K562 (cell line): ENCODE results near the gene MYL5. TPM values are rescaled to one million over a fixed set of nuclear protein-coding genes. Genes with fewer than 3 reads are reported as not detected.

ENCODE experiments used
- ATAC-seq: fragments of 200-7000 bp; cut with Tn5 transposase; 3 replicates; pipeline ENCODE4 v1.9.1; 2020; ENCODE audit warnings: moderate library complexity
- BruUV-seq: library from RNA; stranded (reverse); fragments of 400-500 nt; replicated peaks from 2 replicates; lab custom pipeline; 2021; lab: Mats Ljungman, UMichigan
- CTCF ChIA-PET: fragments of 300-600 bp; formaldehyde crosslinking; extraction: SDS; loops from one replicate; lab custom pipeline; 2021; ENCODE audit warnings: low intra/inter-chr PET ratio; lab: Yijun Ruan, JAX
- POLR2A ChIA-PET: fragments of 300-600, 350-650 bp; sonication (Branson Sonifier 250); formaldehyde crosslinking; extraction: SDS; loops from one replicate; lab custom pipeline; 2021; ENCODE audit warnings: antibody characterized with exemption, inconsistent platforms; lab: Yijun Ruan, JAX
- DNase-seq, 4 experiments: peaks; one replicate each; pipeline versions ENCODE4 v3.0.0 to v3.0.0-alpha.2; 2011 to 2018; ENCODE audit warnings: low spot score in 3 of 4, mixed read lengths in 3 of 4; ENCODE audit errors: extremely low read depth in 1 of 4
- FAIRE-seq: peaks from 2 replicates; lab custom pipeline; 2011; peaks lifted over from hg19 to GRCh38; lab: Jason Lieb, UNC
- H2AFZ ChIP-seq: 2 replicates; pipeline ENCODE4 v1.6.0; 2011; ENCODE audit warnings: low read depth, low read length, control low read depth, inconsistent platforms
- H3K27ac ChIP-seq: fragments of 200-600 bp; 3 replicates; pipeline ENCODE4 v1.8.0; 2011; ENCODE audit warnings: low read depth, mild to moderate bottlenecking, control low read depth, inconsistent platforms, low read length, moderate library complexity, mixed read lengths; ENCODE audit errors: extremely low read depth
- H3K27me3 ChIP-seq, 2 experiments: fragments of 300-600 bp in 1 of 2; 2 replicates in 1 of 2; 3 replicates in 1 of 2; pipeline versions ENCODE4 v1.6.0 to v1.8.0; 2011; ENCODE audit warnings: inconsistent platforms in 2 of 2, low read length in 2 of 2, mild to moderate bottlenecking in 1 of 2, mixed read lengths in 1 of 2, moderate library complexity in 1 of 2; ENCODE audit not compliant: control insufficient read depth in 2 of 2, insufficient read depth in 2 of 2
- H3K36me3 ChIP-seq: fragments of 300-600 bp; 3 replicates; pipeline ENCODE4 v1.8.0; 2011; ENCODE audit warnings: mild to moderate bottlenecking, low read length, inconsistent platforms; ENCODE audit not compliant: control insufficient read depth, insufficient read depth
- H3K4me1 ChIP-seq, 2 experiments: fragments of 200-600 bp in 1 of 2; replicated peaks in 1 of 2; 2 replicates in 1 of 2; 3 replicates in 1 of 2; pipeline versions ENCODE4 v1.5.1 to v1.8.0; 2011; ENCODE audit warnings: inconsistent platforms in 2 of 2, low read length in 2 of 2, mild to moderate bottlenecking in 1 of 2, mixed read lengths in 1 of 2, moderate library complexity in 1 of 2; ENCODE audit not compliant: control insufficient read depth in 2 of 2, insufficient read depth in 2 of 2
- H3K4me2 ChIP-seq: 2 replicates; pipeline ENCODE4 v1.6.1; 2011; ENCODE audit warnings: low read length, control low read depth, inconsistent platforms, mixed read lengths; ENCODE audit not compliant: insufficient read depth
- H3K4me3 ChIP-seq: fragments of 200-600 bp; sonication (generic), shearing (Covaris generic); 2 replicates; pipeline ENCODE4 v1.5.1; 2016; ENCODE audit warnings: control low read depth, inconsistent platforms
- H3K79me2 ChIP-seq: fragments of 200-600 bp; 3 replicates; pipeline ENCODE4 v1.8.0; 2011; ENCODE audit warnings: low read length, inconsistent platforms; ENCODE audit not compliant: control insufficient read depth, insufficient read depth
- H3K9ac ChIP-seq, 2 experiments: 2 replicates each; pipeline versions ENCODE4 v1.6.0 to v1.6.1; 2011; ENCODE audit warnings: low read depth in 2 of 2, low read length in 2 of 2, control low read depth in 1 of 2, inconsistent platforms in 1 of 2, mild to moderate bottlenecking in 1 of 2, mixed read lengths in 1 of 2; ENCODE audit not compliant: insufficient read depth in 1 of 2
- H3K9me1 ChIP-seq: one replicate; pipeline ENCODE4 v1.6.0; 2011; ENCODE audit warnings: inconsistent platforms, mild to moderate bottlenecking, low read length, moderate library complexity; ENCODE audit not compliant: control insufficient read depth, insufficient read depth
- H3K9me3 ChIP-seq: replicated peaks from 2 replicates; pipeline ENCODE4 v1.5.1; 2011; ENCODE audit warnings: low read depth, low read length, inconsistent platforms; ENCODE audit not compliant: control insufficient read depth, insufficient read depth
- H4K20me1 ChIP-seq: replicated peaks from 2 replicates; pipeline ENCODE4 v1.6.1; 2011; ENCODE audit warnings: low read length, inconsistent platforms, mixed read lengths; ENCODE audit not compliant: control insufficient read depth, insufficient read depth
- MED1 ChIP-seq: sonication (generic); formaldehyde crosslinking; IDR thresholded peaks from 2 replicates; pipeline ENCODE4 v1.8.1; 2023; ENCODE audit warnings: missing genetic modification reagents, borderline replicate concordance
- POLR2G ChIP-seq: fragments of 200-400 bp; formaldehyde crosslinking; IDR thresholded peaks from 2 replicates; pipeline ENCODE4 v1.6.1; 2017; ENCODE audit warnings: low read depth, mild to moderate bottlenecking, antibody characterized with exemption, low read length, moderate library complexity
- RFX7 ChIP-seq: fragments of 250-450 bp; sonication (Bioruptor Pico); IDR thresholded peaks from 2 replicates; pipeline ENCODE4 v1.5.1; 2021; ENCODE audit warnings: mild to moderate bottlenecking
- WGBS: fragments of 100-300 bp; shearing (Covaris generic); methylation state at CpG from one replicate; pipeline ENCODE4 v1.1.6; 2016; ENCODE audit warnings: low coverage, mixed read lengths; ENCODE audit not compliant: insufficient coverage; ENCODE audit errors: missing lambda C conversion rate; 5-methylcytosine and 5-hydroxymethylcytosine counted together
- in situ Hi-C: fragments of 300-500 bp; cut with MboI; formaldehyde crosslinking; loops from 4 replicates; pipeline ENCODE4 v1.15.0; 2018; ENCODE audit warnings: inconsistent platforms, mixed read lengths
- intact Hi-C: fragments of 100-400 bp; cut with micrococcal nuclease; formaldehyde crosslinking; loops from 2 replicates; pipeline ENCODE4 v1.14.2; 2022
- polyA plus RNA-seq, 8 experiments: library from polyadenylated mRNA; depleted of rRNA in 4 of 8; stranded (reverse) in 5 of 8; unstranded in 3 of 8; fragments of >200 nt; fragmentation: Nextera tagmentation in 2 of 8; fragmentation: Illumina TruSeq in 1 of 8; extraction: Ambion mirVana in 2 of 8; extraction: Trizol in 1 of 8; gene quantifications; 2 replicates each; pipeline versions ENCODE4 v1.2.1 to v1.2.3, GENCODE V29; 2011 to 2014; ENCODE audit warnings: inconsistent platforms in 1 of 8, missing spikeins in 1 of 8
- total RNA-seq, 7 experiments: library from RNA; depleted of rRNA in 6 of 7; stranded (reverse); fragments of >200 nt in 6 of 7; fragmentation: Illumina TruSeq in 2 of 7; extraction: Trizol in 2 of 7; gene quantifications; 2 replicates each; pipeline versions ENCODE4 v1.2.1 to v1.2.3, GENCODE V29; 2011 to 2021; ENCODE audit warnings: low replicate concordance in 1 of 7
- TF ChIP-seq, protein P1 (sequence below): fragments of 450-650 bp; formaldehyde crosslinking; conservative IDR thresholded peaks from 2 replicates; pipeline ENCODE4 v1.4.0; 2022; ENCODE audit warnings: mild to moderate bottlenecking, missing genetic modification characterization
- TF ChIP-seq, protein P2 (sequence below): fragments of 250-450 bp; sonication (Bioruptor Pico); IDR thresholded peaks from 2 replicates; pipeline ENCODE4 v1.9.0; 2021; ENCODE audit warnings: mild to moderate bottlenecking
- TF ChIP-seq, protein P3 (sequence below), 2 experiments: fragments of 450-650 bp in 1 of 2; sonication (generic) in 1 of 2; formaldehyde crosslinking in 1 of 2; IDR thresholded peaks; 2 replicates each; pipeline versions ENCODE4 v1.7.1 to v1.9.0; 2016 to 2022; ENCODE audit warnings: inconsistent platforms in 1 of 2, mild to moderate bottlenecking in 1 of 2, missing genetic modification reagents in 1 of 2
- TF ChIP-seq, protein P4 (sequence below): fragments of 250-450 bp; sonication (Bioruptor Pico); IDR thresholded peaks from 2 replicates; pipeline ENCODE4 v1.8.0; 2022; ENCODE audit warnings: inconsistent platforms

The MYL5 gene
- total and polyA plus RNA-seq, 9 of the 15 experiments (the other 6 are each of a cell fraction or from before 2014, with no cell fraction given): 1.4 to 10.0 (median 4.1) TPM

DNA sequence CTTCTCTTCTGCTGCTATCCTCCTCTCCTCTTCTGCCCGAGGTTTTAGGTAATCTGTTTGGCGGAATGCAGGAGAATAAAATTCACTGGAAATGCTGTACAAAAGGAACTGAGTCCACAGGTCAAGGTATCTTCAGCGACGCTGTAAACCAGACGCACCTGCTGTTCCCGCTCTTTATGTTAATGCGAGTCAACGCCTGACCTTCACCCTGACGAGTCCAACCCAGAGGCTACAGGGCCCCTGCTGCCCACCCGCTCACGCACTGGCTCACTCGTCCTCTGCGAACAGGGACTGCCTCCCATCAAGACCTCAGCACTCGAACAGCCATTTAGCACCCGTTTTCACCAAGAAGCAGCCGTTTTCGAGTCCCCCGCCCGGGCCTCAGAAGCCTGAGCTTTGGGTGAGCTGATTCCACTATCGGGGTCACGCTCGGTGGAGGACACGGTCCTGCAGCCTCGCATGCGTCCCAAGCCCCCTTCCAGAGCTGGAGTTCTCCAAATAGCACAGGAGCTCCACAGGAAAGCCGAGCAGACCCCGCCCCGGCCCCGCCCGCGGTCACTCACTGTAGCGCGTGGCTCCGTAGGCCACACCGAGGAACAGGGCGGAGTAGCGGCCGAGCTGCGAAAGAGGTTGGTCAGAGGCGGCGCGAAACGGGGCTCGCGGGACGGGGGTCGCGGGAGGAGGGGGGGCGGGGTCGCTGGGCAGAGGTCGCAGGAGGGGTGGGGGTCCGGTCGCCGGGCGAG lies 822 bp upstream of the MYL5 start:
- Histone ChIP-seq H3K27ac (peak overlapping the region; percentile 91), H2AFZ (peak overlapping the region; percentile 47), H3K27me3 (no peaks in the 10 kb centered on the region), H3K36me3 (peaks cover 32% of the 10 kb centered on the region), H4K20me1 (peaks cover 5% of the 10 kb centered on the region; the same call in 1 of the 2 replicates), H3K9me1 (no peaks in the 10 kb centered on the region), H3K4me1 (peaks cover 9 to 52% of the 10 kb centered on the region in 2 experiments), H3K79me2 (peaks cover 22% of the 10 kb centered on the region), H3K9me3 (no peaks in the 10 kb centered on the region), H3K9ac (peak overlapping the region; percentile 85 to 93), H3K4me2 (peak overlapping the region; percentile 93), H3K4me3 (peak overlapping the region; percentile 97)
- ChIA-PET CTCF (interaction anchor here (1.0 kb wide), 1 partner anchor 54 kb away, joined by 3 read pairs; no protein-coding TSS in a partner anchor), POLR2A (no interaction called here)
- BruUV-seq: no TSS peak
- in situ Hi-C loops: no loop called here
- intact Hi-C loops: loop anchor here (1.0 kb wide), 1 partner anchor 71 kb away; no protein-coding TSS in a partner anchor
- ATAC-seq: peak; percentile 61
- 2% methylated on average over 26 of the region's 55 CpGs for WGBS
- DNase-seq: peak in 2 of 4 experiments; percentile 64 to 67
- peak; percentile 72 for FAIRE-seq
- TF ChIP-seq POLR2G (peak; percentile 58), MED1 (CRISPR knock-in tag) (no peak), RFX7 (no peak)
- TF ChIP-seq, protein P1, sequence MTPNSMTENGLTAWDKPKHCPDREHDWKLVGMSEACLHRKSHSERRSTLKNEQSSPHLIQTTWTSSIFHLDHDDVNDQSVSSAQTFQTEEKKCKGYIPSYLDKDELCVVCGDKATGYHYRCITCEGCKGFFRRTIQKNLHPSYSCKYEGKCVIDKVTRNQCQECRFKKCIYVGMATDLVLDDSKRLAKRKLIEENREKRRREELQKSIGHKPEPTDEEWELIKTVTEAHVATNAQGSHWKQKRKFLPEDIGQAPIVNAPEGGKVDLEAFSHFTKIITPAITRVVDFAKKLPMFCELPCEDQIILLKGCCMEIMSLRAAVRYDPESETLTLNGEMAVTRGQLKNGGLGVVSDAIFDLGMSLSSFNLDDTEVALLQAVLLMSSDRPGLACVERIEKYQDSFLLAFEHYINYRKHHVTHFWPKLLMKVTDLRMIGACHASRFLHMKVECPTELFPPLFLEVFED: no peak
- TF ChIP-seq, protein P2, sequence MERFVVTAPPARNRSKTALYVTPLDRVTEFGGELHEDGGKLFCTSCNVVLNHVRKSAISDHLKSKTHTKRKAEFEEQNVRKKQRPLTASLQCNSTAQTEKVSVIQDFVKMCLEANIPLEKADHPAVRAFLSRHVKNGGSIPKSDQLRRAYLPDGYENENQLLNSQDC (CRISPR knock-in tag): no peak
- TF ChIP-seq, protein P3, sequence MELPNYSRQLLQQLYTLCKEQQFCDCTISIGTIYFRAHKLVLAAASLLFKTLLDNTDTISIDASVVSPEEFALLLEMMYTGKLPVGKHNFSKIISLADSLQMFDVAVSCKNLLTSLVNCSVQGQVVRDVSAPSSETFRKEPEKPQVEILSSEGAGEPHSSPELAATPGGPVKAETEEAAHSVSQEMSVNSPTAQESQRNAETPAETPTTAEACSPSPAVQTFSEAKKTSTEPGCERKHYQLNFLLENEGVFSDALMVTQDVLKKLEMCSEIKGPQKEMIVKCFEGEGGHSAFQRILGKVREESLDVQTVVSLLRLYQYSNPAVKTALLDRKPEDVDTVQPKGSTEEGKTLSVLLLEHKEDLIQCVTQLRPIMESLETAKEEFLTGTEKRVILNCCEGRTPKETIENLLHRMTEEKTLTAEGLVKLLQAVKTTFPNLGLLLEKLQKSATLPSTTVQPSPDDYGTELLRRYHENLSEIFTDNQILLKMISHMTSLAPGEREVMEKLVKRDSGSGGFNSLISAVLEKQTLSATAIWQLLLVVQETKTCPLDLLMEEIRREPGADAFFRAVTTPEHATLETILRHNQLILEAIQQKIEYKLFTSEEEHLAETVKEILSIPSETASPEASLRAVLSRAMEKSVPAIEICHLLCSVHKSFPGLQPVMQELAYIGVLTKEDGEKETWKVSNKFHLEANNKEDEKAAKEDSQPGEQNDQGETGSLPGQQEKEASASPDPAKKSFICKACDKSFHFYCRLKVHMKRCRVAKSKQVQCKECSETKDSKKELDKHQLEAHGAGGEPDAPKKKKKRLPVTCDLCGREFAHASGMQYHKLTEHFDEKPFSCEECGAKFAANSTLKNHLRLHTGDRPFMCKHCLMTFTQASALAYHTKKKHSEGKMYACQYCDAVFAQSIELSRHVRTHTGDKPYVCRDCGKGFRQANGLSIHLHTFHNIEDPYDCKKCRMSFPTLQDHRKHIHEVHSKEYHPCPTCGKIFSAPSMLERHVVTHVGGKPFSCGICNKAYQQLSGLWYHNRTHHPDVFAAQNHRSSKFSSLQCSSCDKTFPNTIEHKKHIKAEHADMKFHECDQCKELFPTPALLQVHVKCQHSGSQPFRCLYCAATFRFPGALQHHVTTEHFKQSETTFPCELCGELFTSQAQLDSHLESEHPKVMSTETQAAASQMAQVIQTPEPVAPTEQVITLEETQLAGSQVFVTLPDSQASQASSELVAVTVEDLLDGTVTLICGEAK (IDR thresholded peaks at IDR 0.05): peak; percentile 15; the same call in 1 of the 2 replicates
- TF ChIP-seq, protein P3 (CRISPR knock-in tag; IDR thresholded peaks at IDR 0.05): no peak
- TF ChIP-seq, protein P4, sequence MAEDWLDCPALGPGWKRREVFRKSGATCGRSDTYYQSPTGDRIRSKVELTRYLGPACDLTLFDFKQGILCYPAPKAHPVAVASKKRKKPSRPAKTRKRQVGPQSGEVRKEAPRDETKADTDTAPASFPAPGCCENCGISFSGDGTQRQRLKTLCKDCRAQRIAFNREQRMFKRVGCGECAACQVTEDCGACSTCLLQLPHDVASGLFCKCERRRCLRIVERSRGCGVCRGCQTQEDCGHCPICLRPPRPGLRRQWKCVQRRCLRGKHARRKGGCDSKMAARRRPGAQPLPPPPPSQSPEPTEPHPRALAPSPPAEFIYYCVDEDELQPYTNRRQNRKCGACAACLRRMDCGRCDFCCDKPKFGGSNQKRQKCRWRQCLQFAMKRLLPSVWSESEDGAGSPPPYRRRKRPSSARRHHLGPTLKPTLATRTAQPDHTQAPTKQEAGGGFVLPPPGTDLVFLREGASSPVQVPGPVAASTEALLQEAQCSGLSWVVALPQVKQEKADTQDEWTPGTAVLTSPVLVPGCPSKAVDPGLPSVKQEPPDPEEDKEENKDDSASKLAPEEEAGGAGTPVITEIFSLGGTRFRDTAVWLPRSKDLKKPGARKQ (CRISPR knock-in tag): no peak
